IPS-NIHi7 (cell line): ENCODE measurements around the gene MAPKAPK2.

Experiments used
- DNase-seq: peaks from one replicate; pipeline ENCODE4 v3.0.0; 2012; ENCODE audit warnings: mixed read lengths; ENCODE audit errors: extremely low spot score

MAPKAPK2 gene

DNA sequence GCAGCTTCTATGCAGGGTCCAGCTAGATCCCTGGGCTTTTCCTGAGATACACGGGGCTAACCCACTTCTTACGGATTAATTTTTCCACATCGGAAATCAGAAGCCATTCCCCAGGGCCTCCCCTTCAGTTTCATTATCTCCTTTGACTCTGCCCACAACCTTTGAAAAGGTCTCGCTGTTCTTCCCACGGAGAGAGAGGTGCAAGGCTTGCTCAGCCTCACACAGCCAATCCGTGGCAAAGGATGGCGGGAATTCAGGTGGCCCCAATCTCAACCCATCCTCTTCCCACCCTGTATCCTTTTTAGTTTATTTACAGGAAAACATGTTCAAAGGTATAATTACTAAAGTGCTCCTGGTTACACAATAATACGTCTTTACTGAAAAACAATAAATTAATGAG, 702 bp upstream of the MAPKAPK2 start:
- no peak for DNase-seq

DNA sequence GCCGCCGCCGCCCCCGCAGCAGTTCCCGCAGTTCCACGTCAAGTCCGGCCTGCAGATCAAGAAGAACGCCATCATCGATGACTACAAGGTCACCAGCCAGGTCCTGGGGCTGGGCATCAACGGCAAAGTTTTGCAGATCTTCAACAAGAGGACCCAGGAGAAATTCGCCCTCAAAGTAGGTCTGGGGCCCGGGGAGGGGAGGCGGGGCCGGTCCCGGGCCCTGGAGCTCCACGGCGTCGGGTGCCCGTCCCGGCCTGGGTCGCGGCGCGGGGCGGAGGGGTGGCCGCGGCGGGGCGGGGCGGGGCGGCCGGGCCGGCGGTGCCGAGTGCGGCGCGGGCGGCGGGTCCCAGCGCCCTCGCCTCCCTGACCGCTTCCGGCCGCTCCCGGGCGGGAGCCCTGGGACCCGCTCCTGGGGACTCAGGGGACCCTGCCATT, 646 bp downstream of the MAPKAPK2 start:
- DNase-seq: no peak

DNA sequence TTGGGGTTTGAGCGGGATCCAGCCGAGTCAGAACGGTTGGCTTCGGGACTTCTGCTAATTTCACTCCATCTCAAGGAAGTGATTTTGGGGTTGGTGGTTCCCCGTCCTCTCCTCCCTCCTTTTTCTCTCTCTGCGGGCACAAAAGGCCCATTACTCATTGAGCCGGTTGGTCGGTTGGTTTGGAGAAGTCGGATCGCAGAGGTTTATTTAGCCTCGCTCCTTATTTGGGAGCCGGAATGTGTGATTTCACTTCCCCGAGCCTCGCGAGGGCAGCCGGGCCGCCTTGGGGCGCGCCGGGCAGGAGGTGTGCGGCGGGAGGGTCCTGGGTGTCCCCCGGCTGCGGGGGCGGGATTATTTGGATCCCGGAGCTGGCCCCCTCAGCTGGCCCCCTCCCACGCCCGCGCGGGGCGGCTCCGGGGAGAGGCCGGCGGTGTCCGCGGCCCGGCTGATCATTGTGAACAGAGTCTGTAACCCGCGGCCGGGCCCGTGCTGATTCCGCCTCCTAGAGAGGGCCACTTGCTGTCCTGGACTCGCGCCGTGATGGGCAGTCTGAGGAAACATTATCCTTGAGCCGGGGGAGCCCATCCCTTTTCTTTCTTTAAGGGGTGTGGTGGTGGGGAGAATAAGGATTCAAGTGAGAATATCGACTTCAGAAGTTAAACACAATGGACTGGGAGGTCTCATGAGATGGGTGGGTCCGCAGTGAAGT, 1.2 kb downstream of the MAPKAPK2 start:
- no peak for DNase-seq

DNA sequence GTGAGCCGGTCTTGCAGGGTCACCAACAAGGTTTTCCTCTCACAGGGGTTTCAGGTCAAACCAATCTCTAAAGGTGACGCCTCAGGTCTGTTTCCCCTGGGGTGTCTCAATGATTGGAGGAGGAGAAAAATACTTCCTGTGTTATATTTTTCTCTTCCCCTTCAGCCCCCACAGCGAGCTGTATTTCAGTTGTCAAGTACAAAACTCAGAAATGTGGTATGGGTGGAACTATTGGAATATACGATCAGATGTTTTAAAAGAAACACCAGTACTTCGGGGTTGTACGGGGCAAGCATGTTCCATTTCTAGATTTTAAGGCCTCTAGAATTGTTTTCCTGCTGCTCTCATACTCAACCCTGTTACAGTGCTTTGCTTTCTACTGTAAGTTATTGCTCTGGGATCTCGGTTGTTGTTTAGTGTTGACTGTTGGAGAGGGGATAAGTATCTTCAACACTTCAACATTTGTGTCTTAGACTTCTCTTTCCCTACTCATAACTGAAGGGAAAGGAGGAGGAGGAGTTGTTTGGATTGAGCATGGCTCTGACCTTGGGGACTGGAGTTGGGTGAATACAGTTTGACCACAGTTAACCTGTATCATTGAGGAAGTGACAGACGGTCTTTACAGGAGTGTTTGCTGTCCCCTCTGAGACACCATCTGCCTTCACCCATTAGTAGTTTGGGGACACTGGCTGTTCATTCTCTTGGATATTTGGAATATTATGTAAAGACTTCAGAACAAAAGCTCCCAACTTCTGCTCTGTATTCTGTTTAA, 2.0 kb downstream of the MAPKAPK2 start:
- DNase-seq: no peak

- no peak for DNase-seq
These were observed 2.7 kb downstream of the MAPKAPK2 start for GRCh38 chr1:206687251-206687914.

DNA sequence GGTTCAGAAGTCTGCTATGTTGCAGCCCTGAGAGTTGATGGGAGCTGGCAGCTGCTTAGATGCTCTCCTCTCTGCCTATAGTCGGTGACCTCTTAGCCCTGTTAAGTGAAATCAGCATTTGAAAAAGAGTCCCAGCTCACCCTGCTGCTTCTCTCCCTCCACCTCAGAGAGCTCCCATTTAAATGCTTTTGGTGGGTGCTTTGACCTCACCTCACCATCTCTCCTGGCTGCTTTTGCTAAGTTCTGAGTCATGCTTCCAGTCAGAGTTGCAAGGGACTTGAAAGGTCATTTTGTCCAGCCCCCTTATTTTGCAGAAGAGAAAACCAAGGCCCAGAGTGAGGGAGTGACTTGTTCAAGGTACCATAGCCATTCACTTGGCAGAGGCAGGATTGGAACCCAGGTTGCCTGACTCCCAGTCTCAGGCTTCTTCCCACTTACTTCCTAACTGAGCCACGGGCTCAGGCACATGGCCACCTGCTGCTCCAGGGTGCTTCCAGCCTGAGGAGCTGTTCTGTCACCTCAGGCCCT, 3.3 kb downstream of the MAPKAPK2 start:
- peak; percentile 74 for DNase-seq

DNA sequence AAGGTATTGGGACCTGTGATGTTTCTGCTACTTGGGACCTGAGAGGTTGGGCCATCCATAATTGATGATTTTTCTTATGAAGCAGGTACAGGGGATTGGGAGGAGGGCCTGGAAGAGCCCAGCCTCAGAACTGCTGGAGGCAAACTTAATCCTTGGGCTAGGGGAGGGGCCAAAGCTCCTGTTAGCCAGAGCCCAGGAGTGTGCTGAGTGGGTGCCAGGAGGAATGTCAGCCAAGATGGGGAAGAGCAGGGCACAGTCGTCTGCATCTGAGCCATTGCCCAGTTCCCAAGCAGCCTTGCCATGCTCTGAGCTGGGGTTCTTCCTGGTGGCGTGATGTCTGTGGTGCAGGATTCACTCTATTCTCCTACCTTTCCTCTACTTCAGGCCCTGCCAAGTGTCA, 5.8 kb downstream of the MAPKAPK2 start:
- DNase-seq: no peak

DNA sequence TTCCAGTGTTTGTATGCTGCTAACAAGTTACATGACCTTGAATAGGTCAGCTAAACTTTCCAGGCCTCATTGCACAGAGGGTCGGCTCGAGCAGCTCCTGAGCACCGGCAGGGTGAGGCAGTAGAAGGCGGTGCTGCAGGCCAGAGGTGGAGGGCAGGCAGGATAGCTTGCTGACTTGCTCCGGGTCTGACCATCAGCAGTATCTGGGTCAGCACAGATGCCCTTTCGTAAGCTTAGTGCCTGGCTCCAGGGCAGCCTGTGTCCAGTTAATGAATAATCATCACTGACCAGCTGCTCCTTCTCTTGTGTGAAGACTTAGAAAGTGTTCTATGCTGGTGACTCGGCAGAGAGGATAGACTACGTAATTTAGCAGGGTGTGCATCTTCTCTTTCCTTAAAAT, 6.9 kb downstream of the MAPKAPK2 start:
- DNase-seq: no peak

GRCh38 chr1:206693029-206693428, 8.3 kb downstream of the MAPKAPK2 start:
- DNase-seq: no peak

DNA sequence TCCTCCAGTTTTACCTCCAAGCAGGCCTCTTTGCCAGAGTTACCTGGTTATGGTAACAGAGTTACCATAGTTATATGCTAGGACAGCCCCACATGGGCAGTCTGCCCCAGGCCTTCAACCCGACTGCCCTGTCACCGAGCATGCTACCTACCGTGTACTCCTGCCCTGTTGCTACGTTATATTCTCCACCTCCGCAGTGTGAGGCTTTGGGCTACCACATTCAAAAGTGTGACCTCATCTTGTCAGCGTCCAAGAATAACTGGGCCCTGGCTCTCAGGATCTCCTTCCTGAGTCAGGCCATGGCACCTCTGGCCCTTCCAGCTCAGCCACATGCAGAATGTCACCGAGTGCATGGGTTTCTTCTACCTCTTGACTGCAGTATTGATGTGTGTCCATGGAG, 8.9 kb downstream of the MAPKAPK2 start:
- no peak for DNase-seq

- peak; percentile 48 for DNase-seq
These were observed 9.7 kb downstream of the MAPKAPK2 start for GRCh38 chr1:206694171-206695124.

GRCh38 chr1:206695733-206696132, 11.0 kb downstream of the MAPKAPK2 start:
- no peak for DNase-seq

- DNase-seq: no peak
These were observed 12.3 kb downstream of the MAPKAPK2 start for GRCh38 chr1:206696812-206697585.

- no peak for DNase-seq
These were observed 13.3 kb downstream of the MAPKAPK2 start for GRCh38 chr1:206698011-206698410.

DNA sequence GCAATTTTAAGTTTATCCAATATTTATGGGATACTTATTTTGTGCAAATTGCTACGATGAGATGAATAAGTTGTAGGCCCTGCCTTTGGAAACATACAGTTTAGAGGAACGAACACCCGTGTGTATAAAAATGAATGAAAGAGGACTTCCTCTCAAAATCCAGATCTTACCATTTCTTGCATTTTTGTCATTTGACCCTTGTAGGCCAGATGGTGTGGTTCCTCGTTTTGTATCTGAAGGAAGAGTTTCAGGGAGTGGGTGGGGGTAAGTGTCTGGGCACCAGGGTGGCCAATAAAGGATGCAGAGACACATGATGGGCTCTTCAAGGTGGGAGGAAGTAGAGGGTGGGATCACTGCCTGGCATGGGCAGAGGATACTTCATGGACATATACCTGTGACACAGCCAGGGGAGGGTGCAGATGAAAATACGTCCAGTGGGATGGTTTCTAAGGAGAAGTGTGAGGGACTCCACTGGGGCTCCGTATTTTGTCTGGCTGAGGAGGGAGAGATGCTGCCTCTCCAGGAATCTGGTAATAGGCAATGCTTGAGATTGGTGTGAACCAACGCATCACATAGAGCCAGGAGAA, 14.4 kb downstream of the MAPKAPK2 start:
- no peak for DNase-seq

DNA sequence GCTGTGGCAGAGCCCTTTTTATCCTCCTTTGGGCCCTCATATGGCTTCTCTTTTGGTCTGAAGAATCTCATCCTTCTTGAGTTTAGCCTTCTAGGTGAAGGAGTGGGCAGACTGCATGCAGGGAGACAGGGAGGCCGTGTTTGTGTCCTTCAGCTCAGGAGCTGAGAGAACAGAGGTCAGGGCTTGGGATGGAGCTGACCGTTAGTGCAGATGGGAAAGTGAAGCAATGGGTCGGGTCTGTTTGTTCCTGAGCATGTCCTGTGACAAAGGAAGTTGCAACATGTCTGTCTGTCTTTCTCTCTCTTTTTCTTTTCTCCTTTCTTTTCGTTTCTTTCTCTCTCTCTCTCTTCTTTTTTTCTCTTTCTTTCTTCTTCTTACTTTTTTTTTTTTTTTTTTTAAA, 14.9 kb downstream of the MAPKAPK2 start:
- DNase-seq: no peak

- DNase-seq: no peak
These were observed 15.8 kb downstream of the MAPKAPK2 start for GRCh38 chr1:206700445-206701036.

- DNase-seq: no peak
These were observed 17.6 kb downstream of the MAPKAPK2 start for GRCh38 chr1:206702260-206702659.

GRCh38 chr1:206702803-206703202, 18.1 kb downstream of the MAPKAPK2 start:
- no peak for DNase-seq

DNA sequence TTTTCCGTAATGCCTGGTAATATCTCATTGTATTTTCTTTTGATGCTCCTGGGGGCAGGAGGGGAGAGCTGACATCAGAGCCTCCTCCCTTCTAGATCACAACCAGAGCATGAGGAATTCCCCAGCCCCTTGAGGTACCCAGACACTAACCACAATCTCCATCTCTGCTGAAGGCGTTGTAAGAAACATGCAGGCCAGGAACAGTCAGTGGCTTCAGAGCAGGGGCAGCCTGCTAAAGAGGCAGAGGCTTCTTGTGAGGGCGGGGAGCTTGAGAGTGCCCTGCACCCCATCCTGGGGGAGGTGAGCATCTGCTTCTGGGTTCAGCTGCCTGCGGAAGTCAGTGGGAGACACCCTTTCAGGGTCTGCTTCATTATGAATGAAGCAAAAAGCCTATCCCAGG, 19.0 kb downstream of the MAPKAPK2 start:
- no peak for DNase-seq
